ENCODE data around the gene WDR82. TPM values are rescaled to one million over a fixed set of nuclear protein-coding genes. Genes with fewer than 3 reads are reported as not detected.

The WDR82 gene
- total RNA-seq, 6 donors from 2014 or later = 23.0 to 63.6 (median 46.8) TPM

DNA sequence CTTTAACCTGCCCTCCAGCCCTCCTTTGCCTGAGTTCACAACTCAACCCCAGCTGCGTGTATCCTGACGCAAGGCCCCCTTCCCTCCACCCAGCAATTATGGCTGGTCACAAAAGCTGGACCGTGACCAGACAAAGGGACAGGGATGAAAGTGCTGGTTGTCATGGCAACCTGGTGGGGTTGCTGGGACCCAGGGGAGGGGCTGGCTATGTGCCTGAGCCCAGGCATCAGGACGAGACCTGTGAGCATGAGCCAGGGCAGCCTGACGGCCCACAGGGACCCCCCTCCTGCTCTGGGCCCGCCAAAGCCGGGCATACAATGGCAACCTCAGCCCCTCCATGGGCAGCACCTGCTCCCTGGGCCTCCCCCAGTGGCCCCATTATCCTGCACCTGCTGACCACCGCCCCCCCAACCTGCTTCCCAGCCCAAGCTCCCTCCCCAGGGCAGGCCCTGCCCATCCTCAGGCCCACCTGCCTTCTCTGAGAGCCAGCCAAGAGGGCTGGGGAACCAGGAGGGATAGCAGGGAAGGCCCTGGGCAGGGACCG, 33.2 kb upstream of the WDR82 start:
- Histone ChIP-seq H3K27me3 (no peaks in the 10 kb centered on the region), H3K9me3 (no peaks in the 10 kb centered on the region), H3K27ac (no peak overlapping the region), H3K36me3 (peaks cover 0 to 7% (median 3%) of the 10 kb centered on the region in 4 donors), H3K4me3 (no peak overlapping the region), H3K4me1 (peaks cover 6 to 14% (median 10%) of the 10 kb centered on the region in 4 donors)
- WGBS, 2 donors = 85 to 95% methylated on average over 4 to 9 of the region's 9 CpGs
- TF ChIP-seq POLR2A (IDR thresholded peaks at IDR 0.05) (no peak), CTCF (IDR thresholded peaks at IDR 0.05) (no peak), EP300 (IDR thresholded peaks at IDR 0.05) (no peak), POLR2AphosphoS5 (IDR thresholded peaks at IDR 0.05) (no peak)
- peak in 1 of 2 donors; percentile 60 for DNase-seq
- no peak for ATAC-seq (ENCODE audit: low FRiP score in 2 of 2)

GRCh38 chr3:52310861-52311575, 32.6 kb upstream of the WDR82 start:
- H3K27me3 ChIP-seq = no peaks in the 10 kb centered on the region
- 82 to 92% methylated on average over 4 to 8 of the region's 9 CpGs for WGBS, 2 donors
- TF ChIP-seq CTCF (IDR thresholded peaks at IDR 0.05) (no peak), POLR2AphosphoS5 (IDR thresholded peaks at IDR 0.05) (no peak), EP300 (IDR thresholded peaks at IDR 0.05) (no peak), POLR2A (IDR thresholded peaks at IDR 0.05) (no peak)

DNA sequence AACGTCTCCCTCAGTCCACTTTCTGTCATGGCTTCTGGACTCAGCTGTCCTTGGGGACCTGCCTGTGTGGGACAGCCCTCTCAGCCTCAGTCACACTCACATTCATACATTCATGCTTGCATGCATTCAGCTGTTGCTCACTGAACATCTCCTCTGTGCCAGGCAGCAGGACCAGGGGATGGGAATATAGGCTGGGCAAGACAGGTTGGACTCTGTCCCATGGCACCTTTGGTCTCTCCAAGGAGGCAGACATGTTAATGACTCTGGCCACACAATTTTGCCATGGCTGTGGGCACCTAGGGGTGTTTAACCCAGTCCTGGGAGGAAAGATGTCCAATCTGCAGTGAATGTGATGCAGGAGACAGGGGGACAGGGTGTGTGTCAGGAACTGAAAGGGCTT, 29.9 kb upstream of the WDR82 start:
- DNase-seq (no peak), ATAC-seq (ENCODE audit: low FRiP score in 2 of 2) (no peak)
- H3K4me3 ChIP-seq = no peak overlapping the region
- peaks cover 0 to 11% (median 3%) of the 10 kb centered on the region in 4 donors for H3K36me3 ChIP-seq
- no peaks in the 10 kb centered on the region for H3K27me3 ChIP-seq
- peaks cover 0 to 3% (median 2%) of the 10 kb centered on the region in 4 donors for H3K4me1 ChIP-seq
- H3K9me3 ChIP-seq = no peaks in the 10 kb centered on the region
- no peak overlapping the region for H3K27ac ChIP-seq
- WGBS, 2 donors = 82 to 83% methylated on average over 1 of the region's 1 CpG
- no peak for TF ChIP-seq POLR2A (IDR thresholded peaks at IDR 0.05)
- no peak for TF ChIP-seq CTCF (IDR thresholded peaks at IDR 0.05)
- TF ChIP-seq POLR2AphosphoS5 (IDR thresholded peaks at IDR 0.05) = no peak
- TF ChIP-seq EP300 (IDR thresholded peaks at IDR 0.05) = no peak

More at GRCh38 chr3:52310861-52311575, 32.6 kb upstream of the WDR82 start:
- DNase-seq = no peak
- peaks cover 0 to 7% (median 3%) of the 10 kb centered on the region in 4 donors for H3K36me3 ChIP-seq
- no peak for ATAC-seq (ENCODE audit: low FRiP score in 2 of 2)
- H3K27ac ChIP-seq = no peak overlapping the region
- no peak overlapping the region for H3K4me3 ChIP-seq
- H3K9me3 ChIP-seq = no peaks in the 10 kb centered on the region
- peaks cover 6 to 14% (median 10%) of the 10 kb centered on the region in 4 donors for H3K4me1 ChIP-seq

DNA sequence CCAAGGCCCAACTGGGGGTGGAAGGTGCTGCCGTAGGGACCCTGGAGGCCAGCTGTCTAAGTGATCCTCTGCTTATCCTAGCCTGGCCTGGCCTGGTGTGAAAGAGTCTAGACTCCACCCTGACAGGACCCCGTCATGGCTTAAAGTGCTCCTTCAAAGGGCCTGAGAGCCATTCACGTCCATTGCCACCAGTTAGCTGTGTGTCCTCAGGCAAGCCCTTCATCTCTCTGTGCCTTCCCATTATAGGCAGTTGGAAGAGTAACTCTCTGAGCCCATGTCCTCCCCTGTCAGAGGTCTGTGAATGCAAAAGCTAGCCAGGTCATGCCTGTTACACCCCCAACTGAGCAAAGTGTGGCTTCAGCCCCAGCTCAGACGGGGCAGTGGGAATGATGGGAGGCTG, 28.5 kb upstream of the WDR82 start:
- WGBS, 2 donors = 80 to 86% methylated on average over 2 to 4 of the region's 4 CpGs

More for the DNA sequence above, 28.5 kb upstream of the WDR82 start:
- Histone ChIP-seq H3K4me3 (no peak overlapping the region), H3K27ac (no peak overlapping the region), H3K27me3 (no peaks in the 10 kb centered on the region), H3K4me1 (no peaks in the 10 kb centered on the region), H3K9me3 (no peaks in the 10 kb centered on the region), H3K36me3 (peaks cover 0 to 11% (median 3%) of the 10 kb centered on the region in 4 donors)
- ATAC-seq (ENCODE audit: low FRiP score in 2 of 2) (no peak), DNase-seq (no peak)
- TF ChIP-seq EP300 (IDR thresholded peaks at IDR 0.05) (no peak), CTCF (IDR thresholded peaks at IDR 0.05) (no peak), POLR2A (IDR thresholded peaks at IDR 0.05) (no peak), POLR2AphosphoS5 (IDR thresholded peaks at IDR 0.05) (no peak)

Measured in upper lobe of left lung (tissue), 6 donors.